GM19238 (cell line): ENCODE data around the gene TRPM1.

Experiments used
- DNase-seq: peaks from one replicate; pipeline ENCODE4 v3.0.0; 2011; ENCODE audit warnings: low spot score; ENCODE audit not compliant: insufficient read length

Gene TRPM1

DNA sequence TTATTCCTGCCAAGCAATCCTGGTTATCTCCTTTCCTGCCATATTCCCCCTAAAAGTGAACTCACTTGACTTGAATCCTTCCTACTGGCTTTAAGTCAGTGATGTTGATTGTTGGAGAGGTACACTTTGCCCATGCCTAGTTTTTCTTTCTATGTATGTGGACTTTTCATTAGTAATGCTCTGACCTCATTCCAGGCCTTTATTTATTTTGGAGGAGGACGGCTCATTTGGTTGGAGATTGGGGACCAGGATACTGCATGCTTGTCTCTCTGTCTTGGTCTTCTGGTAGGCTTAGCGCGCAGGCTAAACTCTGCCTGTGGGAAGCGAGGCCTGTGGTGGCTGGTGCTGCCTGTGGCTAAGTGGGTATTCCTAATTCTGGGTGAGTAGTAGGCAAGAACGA lies 81.0 kb downstream of the TRPM1 start:
- no peak for DNase-seq

DNA sequence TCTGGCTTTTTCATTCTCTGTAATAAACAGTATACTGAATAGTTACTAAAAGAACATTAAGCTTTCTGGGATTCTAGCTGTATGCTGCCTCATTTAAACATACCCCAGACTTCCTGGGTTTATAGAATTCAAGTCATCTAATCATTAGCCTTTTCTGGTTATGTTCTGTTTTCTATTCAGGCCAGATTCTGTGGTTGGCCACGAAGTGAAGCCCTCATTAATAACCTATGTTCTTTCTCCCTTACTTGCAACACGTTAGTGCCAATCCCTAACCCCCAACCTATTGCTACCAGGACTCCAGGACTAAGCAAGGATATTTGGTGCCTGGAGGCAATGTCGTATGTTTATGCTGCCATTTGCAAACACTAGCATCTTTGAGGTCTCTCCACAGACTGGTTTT lies 81.5 kb downstream of the TRPM1 start:
- no peak for DNase-seq

DNA sequence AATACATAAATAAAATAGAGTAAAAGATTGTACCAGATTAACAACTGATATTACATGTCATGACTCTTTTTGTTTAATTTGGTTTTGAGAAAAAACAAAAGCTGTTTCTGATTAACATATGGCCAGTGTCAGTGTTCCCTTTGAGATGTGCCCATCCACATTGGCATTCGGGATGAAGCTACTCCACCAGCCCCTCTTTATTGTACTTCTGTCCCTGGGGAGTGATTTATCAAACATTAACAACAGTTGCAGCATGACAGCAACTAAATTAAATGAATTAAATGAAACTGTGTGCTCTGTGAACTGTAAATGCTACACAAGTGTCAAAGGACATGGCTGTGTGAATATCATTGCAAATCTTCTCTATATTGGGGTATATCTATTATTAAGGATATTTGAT lies 84.2 kb downstream of the TRPM1 start:
- DNase-seq: no peak

DNA sequence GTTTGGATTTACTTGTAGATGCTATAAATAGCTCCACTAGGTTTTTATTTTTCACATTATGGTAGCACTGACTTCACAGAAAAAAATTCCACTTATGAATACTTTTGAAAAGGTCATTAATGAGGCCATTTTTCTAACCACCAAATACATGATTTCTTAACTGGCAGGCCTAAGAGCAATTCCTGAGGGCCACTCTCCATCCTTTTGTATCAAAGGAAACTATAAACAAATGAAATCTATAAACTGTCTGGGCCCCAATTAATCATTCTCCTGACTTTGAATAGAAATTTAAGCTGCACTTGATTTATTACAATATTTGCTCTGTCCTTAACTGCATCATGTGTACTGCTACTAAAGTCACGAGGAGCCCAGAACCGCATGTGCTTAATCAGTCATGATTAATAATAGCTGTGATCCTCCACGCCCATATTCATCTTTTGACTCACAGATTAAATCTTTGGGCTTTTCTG lies 85.0 kb downstream of the TRPM1 start:
- no peak for DNase-seq

DNA sequence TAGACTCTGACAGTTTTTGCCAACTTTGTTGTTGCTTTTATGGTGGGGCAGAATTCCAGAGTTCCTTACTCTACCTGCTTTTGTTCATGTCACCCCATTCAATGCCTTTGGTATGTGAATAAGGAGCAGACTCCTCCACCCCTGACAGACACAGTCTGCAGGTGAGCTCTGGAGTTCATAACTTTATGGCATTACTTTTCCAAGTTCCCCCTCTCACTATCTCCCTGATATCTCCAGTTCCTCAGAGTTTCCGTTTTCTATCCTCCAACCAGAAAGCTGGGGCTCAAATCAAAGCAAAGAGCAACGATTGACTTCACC lies 87.0 kb downstream of the TRPM1 start:
- no peak for DNase-seq

DNA sequence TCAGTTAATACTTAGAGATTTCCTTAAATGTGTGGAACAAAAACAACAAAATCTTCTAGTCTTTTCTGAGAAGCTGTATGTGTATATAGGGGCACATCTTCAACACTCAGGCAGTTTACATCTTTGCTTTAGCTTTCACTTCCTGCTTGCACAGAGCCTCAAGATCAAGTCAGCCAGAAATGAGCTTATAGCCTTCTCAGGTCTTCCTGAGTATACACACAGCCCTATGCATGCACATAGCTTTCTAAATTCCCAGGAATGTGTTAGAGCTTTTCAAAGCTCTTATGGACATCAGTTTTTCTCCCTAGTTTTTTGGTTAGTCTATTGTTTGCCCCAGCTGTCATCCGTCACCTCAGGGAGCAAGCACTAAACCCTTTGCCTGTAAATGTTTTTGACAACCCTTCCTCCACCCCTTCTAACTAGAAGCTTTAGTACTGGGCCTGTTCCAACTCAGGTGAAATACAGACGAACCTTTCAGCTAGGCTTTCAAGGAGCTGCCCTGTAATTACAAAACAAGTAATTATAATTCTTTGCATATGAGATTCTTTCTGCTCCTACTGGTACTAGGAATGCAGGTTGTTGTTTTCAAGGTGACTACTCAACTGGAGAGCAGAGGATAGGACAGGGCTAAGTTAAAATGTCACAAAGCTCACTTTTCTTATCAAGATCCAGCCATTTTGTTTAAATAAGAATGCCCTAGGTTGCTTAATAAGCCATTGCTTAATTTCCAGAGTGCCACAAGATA lies 87.5 kb downstream of the TRPM1 start:
- DNase-seq: peak; percentile 23

DNA sequence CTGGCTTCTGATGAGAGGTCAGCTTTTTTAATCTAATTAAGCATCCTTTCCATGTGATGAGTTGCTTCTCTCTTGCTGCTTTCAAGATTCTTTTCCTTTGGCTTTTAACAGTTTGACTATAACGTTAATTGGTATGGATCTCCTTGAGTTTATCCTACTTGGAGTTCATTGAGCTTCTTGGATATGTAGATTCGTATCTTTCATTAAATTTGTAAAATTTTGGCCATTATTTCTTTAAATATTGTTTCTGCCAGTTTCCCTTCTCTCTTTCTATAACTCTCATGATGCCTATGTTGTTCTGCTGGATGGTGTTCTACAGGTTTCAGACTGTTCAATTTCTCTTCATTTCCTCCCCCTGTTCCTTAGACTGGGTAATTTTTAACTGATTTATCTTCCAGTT lies 89.1 kb downstream of the TRPM1 start:
- no peak for DNase-seq

DNA sequence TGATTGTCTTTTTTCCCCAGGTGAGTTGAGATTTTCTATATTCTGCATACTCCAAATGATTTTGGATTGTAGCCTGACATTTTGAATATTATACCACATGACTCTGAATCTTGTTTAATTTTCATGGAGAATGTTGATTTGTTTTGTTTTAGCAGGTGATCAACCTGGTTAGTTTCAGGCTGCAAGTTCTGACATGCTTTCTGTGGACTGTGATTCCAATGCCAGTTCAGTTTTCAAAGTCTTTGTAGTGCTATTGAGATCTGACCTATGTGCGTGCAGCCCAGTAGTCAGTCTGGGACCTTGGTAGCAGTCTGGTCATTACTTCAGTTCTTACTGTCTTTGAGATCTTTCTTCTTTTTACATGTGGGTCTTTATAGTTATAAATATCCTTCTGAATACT lies 91.5 kb downstream of the TRPM1 start:
- no peak for DNase-seq

DNA sequence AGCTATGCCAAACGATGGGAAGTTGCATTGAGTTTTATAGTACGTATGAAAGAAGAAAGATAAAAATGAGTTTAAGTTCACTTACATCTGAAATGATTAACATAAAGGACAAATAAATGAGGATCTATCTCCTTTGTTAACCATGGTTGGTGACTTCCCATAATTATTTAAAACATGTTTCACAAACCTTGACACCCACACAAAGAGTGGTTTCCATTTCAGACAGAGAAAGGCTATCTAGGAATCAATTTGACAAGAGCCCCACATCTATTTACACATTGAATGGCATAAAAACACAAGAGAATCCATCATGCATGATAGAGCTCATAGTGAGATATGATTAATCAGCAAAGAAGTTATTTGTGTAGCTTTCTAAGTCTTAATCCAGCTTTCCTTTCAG lies 95.9 kb downstream of the TRPM1 start:
- DNase-seq: no peak

DNA sequence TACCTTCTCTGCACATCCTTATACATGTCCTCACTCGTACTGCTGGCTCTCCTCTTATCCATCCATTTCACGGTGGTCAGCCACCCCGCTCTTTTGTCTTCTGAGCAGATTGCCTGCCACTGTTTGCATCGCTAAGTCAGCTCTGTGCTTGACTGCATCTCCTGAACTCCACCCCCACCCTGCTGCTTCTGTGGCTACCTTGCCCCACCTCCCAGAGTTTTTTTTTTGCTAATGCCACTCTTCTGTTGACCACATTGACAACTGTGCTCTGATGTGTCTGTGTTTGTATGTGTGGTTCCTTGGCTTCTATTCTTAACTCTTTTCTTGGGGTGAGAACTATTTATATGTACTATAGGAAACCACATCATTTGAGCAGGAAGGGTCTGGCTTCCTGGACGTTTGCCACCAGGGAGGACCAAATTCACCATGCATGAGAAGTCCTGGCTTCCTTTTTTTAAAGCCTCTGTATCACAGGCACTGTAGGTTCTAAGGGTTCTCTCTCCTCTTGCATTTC lies 97.2 kb downstream of the TRPM1 start:
- DNase-seq: peak; percentile 40

DNA sequence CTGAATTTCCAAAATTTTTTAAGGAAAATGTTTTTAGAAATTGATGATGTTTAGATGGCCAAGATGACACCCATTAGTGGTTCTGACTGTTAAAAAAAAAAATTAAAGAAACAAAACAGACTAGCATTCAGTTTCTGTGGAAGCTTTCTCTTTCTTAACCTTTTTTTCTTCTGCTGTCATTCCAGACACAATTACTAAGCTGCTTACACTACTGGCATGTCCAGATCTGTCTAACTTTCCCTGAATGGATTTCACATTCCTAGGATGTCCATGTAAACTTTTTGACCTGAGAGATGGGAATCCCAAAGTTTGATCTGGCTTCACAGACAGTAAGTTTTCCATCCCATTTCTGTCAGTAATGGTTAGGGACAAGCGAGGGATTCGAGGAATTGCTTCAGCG lies 99.8 kb downstream of the TRPM1 start:
- no peak for DNase-seq

DNA sequence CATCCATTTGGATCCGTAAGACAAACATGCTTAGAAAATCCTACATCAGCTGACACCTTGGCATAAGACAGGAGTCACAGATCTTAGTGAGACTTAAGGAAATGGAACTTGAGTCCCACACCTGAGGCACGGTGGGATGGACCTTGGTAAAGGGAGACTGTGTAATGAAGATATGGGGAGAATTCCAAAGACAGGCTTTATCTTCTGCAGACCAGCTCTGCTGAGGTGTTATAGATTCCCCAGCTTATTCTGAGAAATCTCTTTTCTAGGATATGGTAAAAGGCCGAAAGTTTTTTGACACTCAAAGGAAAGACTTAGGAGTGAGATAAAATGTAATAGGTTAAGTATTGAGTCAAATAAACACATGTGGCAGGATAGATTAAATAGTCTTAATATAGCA lies 101.8 kb downstream of the TRPM1 start:
- DNase-seq: no peak

DNA sequence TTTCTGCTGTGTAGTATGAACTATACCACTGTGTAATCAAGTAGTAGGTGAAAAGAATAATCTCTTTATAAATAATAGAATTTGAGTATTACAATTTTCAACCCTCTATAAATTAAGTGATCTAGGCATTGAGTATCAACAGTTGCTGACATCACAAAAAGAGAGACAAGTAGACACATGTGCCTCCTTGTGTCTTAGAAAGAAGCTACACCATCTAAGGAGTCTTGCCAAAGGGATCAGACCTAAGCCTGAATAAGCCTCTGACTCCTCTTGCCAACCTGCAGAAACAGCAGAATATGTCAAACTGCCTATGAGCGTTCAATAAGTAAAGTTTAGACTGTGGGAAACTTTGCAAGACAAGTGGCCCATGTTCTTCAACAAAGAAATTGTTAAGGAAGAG lies 104.3 kb downstream of the TRPM1 start:
- no peak for DNase-seq

DNA sequence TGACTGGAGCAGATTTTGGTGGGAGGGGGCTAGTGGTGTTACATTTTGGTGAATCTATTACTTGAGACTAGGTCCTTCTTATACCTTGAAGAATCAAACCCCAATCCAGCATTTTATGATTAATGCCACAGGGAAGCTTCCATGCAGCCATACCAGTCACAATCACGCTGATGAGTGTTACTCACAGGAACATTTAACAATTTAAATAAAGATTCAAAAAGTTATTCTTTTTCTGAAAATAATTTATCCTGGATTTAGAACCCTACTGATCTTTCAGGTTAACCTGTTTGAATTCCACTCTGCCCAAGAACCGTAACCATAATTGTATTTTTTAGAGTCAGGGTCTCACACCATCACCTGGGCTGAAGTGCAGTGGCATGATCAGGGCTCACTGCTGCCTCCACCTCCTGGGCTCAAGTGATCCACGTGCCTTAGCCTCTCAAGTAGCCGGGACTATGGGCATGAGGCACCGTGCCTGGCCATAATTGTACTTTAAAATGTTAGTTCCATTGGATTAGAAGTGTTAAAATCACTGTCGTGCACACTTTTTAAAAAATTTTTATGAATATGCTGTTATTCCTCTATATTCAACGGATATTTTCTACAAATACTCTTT lies 109.2 kb downstream of the TRPM1 start:
- no peak for DNase-seq

DNA sequence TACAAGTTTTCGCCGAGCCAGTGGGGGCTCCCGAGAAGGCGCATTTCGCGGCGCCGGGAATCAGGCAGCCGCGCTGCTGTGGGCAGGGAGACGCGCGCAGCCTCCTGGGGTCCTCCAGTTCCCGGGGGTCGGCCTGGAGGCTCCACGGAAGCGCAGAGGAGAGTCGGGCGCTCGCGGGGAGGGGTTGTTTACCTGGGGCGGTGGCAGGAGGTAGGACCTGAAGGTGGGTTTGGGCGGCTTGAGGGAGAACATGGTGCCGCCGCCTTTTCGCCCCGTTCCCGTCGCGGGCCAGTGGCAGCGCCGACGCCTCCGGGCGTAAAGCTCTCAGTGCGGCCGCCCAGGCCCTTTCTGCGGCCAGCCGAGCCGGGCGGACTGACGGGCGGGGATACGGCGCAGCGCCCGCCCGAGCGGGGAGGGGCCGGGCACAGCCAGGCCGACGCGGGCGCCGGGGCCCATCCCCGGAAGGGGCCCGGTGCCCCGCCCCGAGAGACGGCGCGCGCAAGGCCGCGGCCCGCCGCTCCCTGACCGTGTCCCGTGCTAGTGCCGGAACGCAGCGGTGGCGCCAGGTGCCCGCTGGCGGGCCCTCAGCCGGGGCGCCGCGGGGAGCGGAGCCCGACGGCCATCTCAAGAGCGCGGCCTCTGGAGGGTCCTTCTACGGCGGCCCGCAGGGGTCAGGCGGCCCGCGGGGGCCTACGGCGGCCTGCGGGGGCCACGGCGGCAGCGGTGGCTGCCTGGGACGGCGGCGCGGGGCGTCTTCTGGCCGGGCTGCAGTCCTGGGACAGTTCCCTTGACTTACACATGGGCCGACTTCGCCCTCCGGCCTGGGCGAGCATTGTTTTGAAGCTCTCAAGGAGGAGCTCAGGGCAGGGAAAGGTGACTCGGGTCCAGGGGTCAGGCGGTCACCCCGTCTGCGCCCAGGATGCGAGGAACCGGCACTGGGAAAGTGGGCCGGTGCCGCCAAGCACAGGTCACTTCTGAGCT lies 110.0 kb downstream of the TRPM1 start, which contains the start of gene MTMR10:
Gene MTMR10, minus strand, starts transcription at position 374 of the 981 bp plus-strand sequence. Its CDS starts 122 bp downstream, at position 252.
- peak; percentile 85 for DNase-seq

DNA sequence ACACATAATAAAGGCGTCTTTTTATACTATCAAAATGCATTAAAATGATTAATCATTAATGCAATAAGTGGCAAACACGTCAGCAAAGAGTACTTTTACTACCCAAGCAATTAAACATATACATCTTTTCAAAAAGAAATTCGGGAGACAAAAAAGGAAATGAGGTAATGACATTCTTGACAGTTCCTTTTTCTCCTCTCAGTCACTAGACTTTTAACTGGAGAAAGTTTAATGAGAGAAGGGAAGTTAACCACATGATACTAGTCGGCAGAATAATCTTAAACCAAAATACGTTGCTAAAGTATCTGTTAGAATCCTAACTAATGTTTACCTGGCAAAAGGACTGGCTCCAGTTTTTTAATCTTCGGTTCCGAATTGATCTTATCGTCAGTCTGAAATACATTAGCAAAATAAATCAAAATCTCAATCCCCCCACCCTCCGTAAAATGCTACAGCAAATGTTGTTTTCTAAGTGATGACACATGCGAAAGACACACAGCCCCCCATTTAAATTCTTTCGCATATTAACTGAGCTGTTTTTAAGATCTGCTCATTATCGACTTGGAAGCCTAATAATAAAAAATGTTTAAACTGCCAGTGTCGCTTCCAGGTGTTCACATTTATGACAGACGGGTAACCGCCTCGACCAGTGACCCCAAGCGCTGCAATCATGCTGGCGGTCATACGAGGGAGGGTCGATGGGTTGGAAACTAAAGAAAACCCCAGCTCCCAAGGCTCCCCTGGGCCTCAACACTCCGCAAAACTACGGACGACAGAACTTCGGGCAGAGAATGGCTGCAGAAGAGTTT lies 110.9 kb downstream of the TRPM1 start:
- no peak for DNase-seq

DNA sequence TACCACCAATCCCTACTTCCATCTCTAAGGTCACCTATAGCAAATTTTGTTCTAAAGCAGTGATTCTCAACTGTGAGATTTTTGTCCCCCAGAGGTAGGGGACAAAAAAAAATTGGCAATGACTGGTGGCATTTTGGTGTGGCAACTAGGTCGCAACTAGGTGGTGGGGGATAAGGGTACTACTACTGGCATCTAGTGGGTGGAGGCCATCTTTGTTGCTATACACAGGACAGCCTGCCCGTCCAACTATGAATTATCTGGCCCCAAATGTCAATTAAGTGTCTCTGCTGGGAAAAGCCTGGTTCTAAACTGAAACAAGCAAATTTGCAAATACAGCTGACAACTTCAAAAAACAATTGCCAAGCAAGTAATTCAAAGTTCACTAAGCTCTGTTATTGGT lies 111.5 kb downstream of the TRPM1 start:
- DNase-seq: no peak

DNA sequence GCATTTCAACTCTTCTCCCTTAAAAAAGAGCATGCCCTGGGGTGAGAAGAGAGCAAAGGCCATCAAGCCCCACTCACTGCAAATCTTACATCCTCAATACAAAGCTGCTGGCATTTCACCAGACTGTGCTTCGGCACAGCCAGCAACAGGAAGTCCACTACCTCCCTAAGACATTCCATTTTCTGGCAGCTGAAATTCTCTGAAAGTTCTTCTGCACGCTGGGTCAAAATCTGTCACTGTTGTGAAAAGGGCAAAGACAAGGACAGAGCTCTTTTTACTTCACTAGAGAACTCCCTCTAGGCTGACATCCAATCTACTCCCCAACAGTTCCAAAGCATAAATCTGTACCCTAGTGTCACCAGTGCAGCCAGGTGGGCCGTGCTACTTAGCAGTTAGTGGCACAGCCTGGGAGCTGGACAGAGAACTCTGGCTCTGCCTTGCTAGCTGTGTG lies 116.4 kb downstream of the TRPM1 start:
- no peak for DNase-seq

DNA sequence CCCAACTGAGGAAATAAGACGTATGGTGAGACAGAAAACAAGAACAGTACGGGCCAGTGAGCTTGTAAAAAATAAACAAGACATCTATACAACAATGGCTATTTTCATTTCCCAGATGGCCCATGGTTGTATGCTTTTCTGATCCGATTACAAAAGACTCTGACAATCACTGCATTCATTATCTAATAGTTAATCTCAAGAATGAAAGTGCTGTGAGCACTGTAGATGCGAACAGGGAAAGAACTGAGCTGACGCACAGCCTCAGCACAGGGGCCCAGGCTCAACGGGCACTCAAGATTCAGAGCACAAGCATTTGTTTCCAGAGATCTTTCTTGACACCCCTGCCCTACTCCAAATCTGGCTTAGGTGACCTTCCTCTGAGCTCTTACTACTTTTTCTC lies 117.0 kb downstream of the TRPM1 start:
- DNase-seq: no peak

DNA sequence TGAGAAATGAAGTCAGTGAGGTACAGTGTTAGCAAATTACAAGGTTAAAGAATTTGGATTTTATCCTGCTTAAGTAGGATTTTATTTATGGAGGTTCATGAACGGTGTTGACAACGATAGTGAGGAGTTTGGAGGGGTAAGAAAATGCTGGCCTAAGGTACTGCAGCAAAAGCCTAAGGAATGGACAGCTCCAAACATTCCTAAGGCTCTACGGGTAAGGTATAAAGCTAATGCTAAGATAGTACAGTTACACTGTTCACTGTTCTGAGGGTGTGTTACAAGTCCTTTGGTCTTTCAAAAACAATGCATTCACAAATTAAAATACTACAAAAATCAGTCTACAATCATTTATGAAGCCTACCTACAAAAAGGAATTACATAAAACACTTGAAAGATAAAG lies 117.4 kb downstream of the TRPM1 start:
- no peak for DNase-seq

DNA sequence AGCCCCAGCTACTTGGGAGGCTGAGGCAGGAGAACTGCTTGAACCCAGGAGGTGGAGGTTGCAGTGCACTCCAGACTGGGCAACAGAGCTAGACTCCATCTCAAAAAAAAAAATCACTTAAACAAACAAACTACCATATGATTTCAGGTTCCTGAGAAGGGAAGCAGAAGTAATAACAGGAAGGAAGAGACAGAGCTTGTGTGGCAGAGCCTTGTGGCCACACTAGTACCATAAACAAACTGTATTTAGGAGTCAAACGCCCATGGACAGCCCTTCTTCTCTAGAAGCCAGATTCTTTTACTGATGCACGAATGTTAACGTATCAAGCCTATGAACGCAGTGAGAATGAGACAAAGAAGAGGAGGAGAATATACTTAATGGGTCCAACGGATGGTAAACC lies 122.1 kb downstream of the TRPM1 start:
- no peak for DNase-seq
